ENCODE measurements around the gene DUSP16.

Gene DUSP16

DNA sequence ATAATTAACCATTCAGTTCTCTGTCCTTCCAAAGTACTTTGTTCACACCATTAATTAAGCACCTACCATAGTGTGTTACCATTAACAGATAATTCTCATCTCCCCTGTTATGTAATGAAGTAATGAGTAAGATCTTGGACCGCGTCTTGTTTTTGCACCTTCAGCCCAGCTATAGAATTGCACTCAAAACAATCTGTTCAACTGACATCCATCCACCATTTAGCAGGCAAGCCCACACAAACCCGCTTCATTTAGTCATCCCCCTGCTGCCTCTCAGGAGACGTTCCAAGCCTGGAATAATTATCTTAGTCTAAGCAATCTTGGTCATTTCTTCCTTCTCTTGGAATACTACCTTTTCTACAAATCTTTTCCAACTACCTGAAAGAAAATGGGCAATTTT is 74.4 kb downstream of the DUSP16 start:
- no peak for DNase-seq (ENCODE audit: low read depth)
- TF ChIP-seq, protein P1, sequence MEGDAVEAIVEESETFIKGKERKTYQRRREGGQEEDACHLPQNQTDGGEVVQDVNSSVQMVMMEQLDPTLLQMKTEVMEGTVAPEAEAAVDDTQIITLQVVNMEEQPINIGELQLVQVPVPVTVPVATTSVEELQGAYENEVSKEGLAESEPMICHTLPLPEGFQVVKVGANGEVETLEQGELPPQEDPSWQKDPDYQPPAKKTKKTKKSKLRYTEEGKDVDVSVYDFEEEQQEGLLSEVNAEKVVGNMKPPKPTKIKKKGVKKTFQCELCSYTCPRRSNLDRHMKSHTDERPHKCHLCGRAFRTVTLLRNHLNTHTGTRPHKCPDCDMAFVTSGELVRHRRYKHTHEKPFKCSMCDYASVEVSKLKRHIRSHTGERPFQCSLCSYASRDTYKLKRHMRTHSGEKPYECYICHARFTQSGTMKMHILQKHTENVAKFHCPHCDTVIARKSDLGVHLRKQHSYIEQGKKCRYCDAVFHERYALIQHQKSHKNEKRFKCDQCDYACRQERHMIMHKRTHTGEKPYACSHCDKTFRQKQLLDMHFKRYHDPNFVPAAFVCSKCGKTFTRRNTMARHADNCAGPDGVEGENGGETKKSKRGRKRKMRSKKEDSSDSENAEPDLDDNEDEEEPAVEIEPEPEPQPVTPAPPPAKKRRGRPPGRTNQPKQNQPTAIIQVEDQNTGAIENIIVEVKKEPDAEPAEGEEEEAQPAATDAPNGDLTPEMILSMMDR (IDR thresholded peaks at IDR 0.05; ENCODE audit: low read length, missing control alignments) = no peak
- H3K4me3 ChIP-seq (replicated peaks; ENCODE audit: low read depth, low read length) = no peak overlapping the region

DNA sequence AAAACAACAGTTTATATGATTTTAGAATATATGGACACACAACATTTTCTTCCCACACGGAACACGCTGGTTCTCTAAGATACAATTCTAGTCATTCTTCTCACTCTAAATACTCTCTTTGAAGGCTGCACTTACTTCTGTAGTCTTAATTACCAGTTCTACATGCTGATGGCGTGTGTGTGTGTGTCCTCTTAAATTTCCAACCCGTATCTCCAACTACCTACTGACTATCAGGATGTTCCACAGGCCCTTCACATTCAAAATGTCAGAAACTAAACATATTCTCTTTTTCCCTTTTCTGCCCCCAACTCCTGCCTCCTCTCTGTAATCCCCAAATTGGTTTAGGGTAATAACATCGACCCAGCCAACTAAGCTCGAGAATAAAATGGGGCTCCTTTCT is 75.2 kb downstream of the DUSP16 start:
- no peak for DNase-seq (ENCODE audit: low read depth)
- TF ChIP-seq, protein P1 (IDR thresholded peaks at IDR 0.05; ENCODE audit: low read length, missing control alignments) = no peak
- H3K4me3 ChIP-seq (replicated peaks; ENCODE audit: low read depth, low read length) = no peak overlapping the region

GRCh38 chr12:12486661-12487240 is 75.9 kb downstream of the DUSP16 start:
- no peak overlapping the region for H3K4me3 ChIP-seq (replicated peaks; ENCODE audit: low read depth, low read length)

GRCh38 chr12:12483438-12483837 is 79.2 kb downstream of the DUSP16 start:
- no peak for DNase-seq (ENCODE audit: low read depth)
- H3K4me3 ChIP-seq (replicated peaks; ENCODE audit: low read depth, low read length) = no peak overlapping the region
- TF ChIP-seq, protein P1 (IDR thresholded peaks at IDR 0.05; ENCODE audit: low read length, missing control alignments) = no peak

More at GRCh38 chr12:12486661-12487240, 75.9 kb downstream of the DUSP16 start:
- TF ChIP-seq, protein P1 (IDR thresholded peaks at IDR 0.05; ENCODE audit: low read length, missing control alignments) = no peak
- no peak for DNase-seq (ENCODE audit: low read depth)

DNA sequence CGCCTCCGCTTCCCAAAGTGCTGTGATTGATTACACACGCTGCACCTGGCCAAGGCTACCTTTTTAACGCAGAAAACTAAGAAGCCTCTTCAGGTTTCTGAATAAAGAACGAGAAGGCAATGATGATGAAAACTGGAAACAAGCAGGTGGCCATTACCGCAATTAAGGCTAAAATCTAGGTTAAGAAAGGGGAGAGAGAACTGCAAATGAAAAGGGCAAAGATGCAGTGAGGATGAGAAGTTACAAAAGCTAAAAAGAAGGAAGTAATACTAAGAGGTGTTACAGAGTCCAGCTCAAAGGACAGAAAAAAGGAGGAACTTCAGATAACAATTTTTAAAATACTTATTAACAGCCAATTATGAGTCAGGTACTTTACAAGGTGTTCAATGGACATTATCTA is 79.7 kb downstream of the DUSP16 start:
- TF ChIP-seq, protein P1 (IDR thresholded peaks at IDR 0.05; ENCODE audit: low read length, missing control alignments) = no peak
- no peak for DNase-seq (ENCODE audit: low read depth)
- H3K4me3 ChIP-seq (replicated peaks; ENCODE audit: low read depth, low read length) = no peak overlapping the region

DNA sequence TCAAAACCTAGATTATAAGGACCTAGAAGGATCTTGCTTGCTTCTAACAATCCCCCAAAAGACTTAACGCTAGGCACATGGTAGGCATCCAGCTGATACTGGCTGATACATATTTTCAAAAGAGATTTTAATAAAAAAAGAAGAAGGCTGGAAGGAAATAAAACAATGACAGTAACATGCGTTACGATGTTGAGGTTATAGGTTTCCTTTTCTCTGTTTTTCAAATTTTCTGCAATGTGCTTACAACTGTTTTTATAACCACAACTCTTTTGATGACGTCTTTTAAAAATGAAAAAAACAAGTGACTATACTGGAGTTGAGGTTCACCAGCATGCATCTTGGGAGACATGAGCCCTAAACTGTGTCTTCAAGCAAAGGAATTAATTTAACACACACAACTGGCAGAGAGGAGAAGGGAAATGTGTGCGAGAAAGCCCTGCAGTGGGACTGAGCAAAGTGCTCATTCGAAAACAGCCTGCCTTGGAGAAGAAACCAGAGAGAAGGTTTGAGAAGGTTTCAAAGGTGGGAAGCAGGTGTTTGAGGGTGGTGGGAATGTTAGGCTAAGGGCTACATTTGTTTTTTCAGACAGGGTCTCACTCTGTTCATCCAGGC is 80.4 kb downstream of the DUSP16 start:
- no peak overlapping the region for H3K4me3 ChIP-seq (replicated peaks; ENCODE audit: low read depth, low read length)
- DNase-seq (ENCODE audit: low read depth) = no peak
- TF ChIP-seq, protein P1 (IDR thresholded peaks at IDR 0.05; ENCODE audit: low read length, missing control alignments) = no peak

GRCh38 chr12:12481631-12482030 is 81.0 kb downstream of the DUSP16 start:
- TF ChIP-seq, protein P1 (IDR thresholded peaks at IDR 0.05; ENCODE audit: low read length, missing control alignments) = no peak
- no peak for DNase-seq (ENCODE audit: low read depth)
- no peak overlapping the region for H3K4me3 ChIP-seq (replicated peaks; ENCODE audit: low read depth, low read length)

All from fibroblast of pulmonary artery (primary cell).